Transverse colon (tissue), 4 donors: ENCODE results near the gene CYTH4.

Experiments
- EP300 ChIP-seq: sonication (generic); formaldehyde crosslinking; IDR thresholded peaks from one replicate; pipeline ENCODE4 v1.6.1; 2017; ENCODE audit warnings: antibody characterized with exemption, low read depth
- POLR2A ChIP-seq: fragments of 450-650 bp; IDR thresholded peaks from one replicate; pipeline ENCODE4 v1.6.1; 2016; ENCODE audit warnings: antibody characterized with exemption, mild to moderate bottlenecking, moderate library complexity
- POLR2AphosphoS5 ChIP-seq, 3 donors: sonication (generic); formaldehyde crosslinking; IDR thresholded peaks; one replicate each; pipeline ENCODE4 v1.6.1; 2016; ENCODE audit warnings: antibody characterized with exemption in 3 of 3
- TF ChIP-seq, protein P1 (sequence below), 5 experiments: fragments of 200-600 bp in 3 of 5; fragments of 450-650 bp in 2 of 5; sonication (generic) in 3 of 5; IDR thresholded peaks; 1 replicate in 2 of 5; 2 replicates in 3 of 5; pipeline ENCODE4 v1.5.1; 2016 to 2017; ENCODE audit warnings: antibody characterized with exemption in 5 of 5, inconsistent platforms in 3 of 5, mild to moderate bottlenecking in 2 of 5, moderate library complexity in 1 of 5

GRCh38 chr22:37269936-37270678 lies 12.2 kb upstream of the CYTH4 start:
- TF ChIP-seq EP300 (no peak), POLR2A (no peak), POLR2AphosphoS5 (IDR thresholded peaks at IDR 0.05) (no peak)
- TF ChIP-seq, protein P1, sequence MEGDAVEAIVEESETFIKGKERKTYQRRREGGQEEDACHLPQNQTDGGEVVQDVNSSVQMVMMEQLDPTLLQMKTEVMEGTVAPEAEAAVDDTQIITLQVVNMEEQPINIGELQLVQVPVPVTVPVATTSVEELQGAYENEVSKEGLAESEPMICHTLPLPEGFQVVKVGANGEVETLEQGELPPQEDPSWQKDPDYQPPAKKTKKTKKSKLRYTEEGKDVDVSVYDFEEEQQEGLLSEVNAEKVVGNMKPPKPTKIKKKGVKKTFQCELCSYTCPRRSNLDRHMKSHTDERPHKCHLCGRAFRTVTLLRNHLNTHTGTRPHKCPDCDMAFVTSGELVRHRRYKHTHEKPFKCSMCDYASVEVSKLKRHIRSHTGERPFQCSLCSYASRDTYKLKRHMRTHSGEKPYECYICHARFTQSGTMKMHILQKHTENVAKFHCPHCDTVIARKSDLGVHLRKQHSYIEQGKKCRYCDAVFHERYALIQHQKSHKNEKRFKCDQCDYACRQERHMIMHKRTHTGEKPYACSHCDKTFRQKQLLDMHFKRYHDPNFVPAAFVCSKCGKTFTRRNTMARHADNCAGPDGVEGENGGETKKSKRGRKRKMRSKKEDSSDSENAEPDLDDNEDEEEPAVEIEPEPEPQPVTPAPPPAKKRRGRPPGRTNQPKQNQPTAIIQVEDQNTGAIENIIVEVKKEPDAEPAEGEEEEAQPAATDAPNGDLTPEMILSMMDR (IDR thresholded peaks at IDR 0.05), result no peak
